ENCODE results near the gene THSD4.
"Not testable (repeated sequence)": the region's sequence is repeated elsewhere in the genome, so short reads cannot be mapped to it uniquely, and the experiment has no call there.

The THSD4 gene

GRCh38 chr15:71662306-71662705, 547.0 kb downstream of the THSD4 start:
- DNase-seq (ENCODE audit: low spot score): no peak
- no peak for TF ChIP-seq CTCF (IDR thresholded peaks at IDR 0.05; ENCODE audit: extremely low read depth, missing control alignments)

GRCh38 chr15:71664622-71665021, 549.4 kb downstream of the THSD4 start:
- TF ChIP-seq CTCF (IDR thresholded peaks at IDR 0.05; ENCODE audit: extremely low read depth, missing control alignments): no peak
- DNase-seq (ENCODE audit: low spot score): no peak

GRCh38 chr15:71666763-71667620, 551.7 kb downstream of the THSD4 start:
- TF ChIP-seq CTCF (IDR thresholded peaks at IDR 0.05; ENCODE audit: extremely low read depth, missing control alignments): no peak
- no peak for DNase-seq (ENCODE audit: low spot score)

GRCh38 chr15:71669688-71670087, 554.4 kb downstream of the THSD4 start:
- TF ChIP-seq CTCF (IDR thresholded peaks at IDR 0.05; ENCODE audit: extremely low read depth, missing control alignments): no peak
- no peak for DNase-seq (ENCODE audit: low spot score)

GRCh38 chr15:71670222-71670621, 555.0 kb downstream of the THSD4 start:
- not testable (repeated sequence) for DNase-seq (ENCODE audit: low spot score)

GRCh38 chr15:71674354-71674753, 559.1 kb downstream of the THSD4 start:
- no peak for TF ChIP-seq CTCF (IDR thresholded peaks at IDR 0.05; ENCODE audit: extremely low read depth, missing control alignments)
- no peak for DNase-seq (ENCODE audit: low spot score)

- DNase-seq (ENCODE audit: low spot score): no peak
- no peak for TF ChIP-seq CTCF (IDR thresholded peaks at IDR 0.05; ENCODE audit: extremely low read depth, missing control alignments)
These were observed 562.1 kb downstream of the THSD4 start for GRCh38 chr15:71677352-71677751.

GRCh38 chr15:71677766-71678165, 562.5 kb downstream of the THSD4 start:
- no peak for TF ChIP-seq CTCF (IDR thresholded peaks at IDR 0.05; ENCODE audit: extremely low read depth, missing control alignments)
- no peak for DNase-seq (ENCODE audit: low spot score)

All from GM20000 (cell line).